MM.1S (cell line): ENCODE data around the gene ANO3.

ENCODE experiments used
- CTCF ChIP-seq: fragments of 300-600 bp; sonication (generic); IDR thresholded peaks from 2 replicates; pipeline ENCODE4 v1.5.1; 2016; ENCODE audit warnings: antibody characterized with exemption, low read length, mixed read lengths
- EZH2 ChIP-seq: fragments of 300-600 bp; sonication (generic); optimal IDR thresholded peaks from 2 replicates; pipeline ENCODE3; 2017; ENCODE audit warnings: low read depth, mild to moderate bottlenecking, antibody characterized with exemption, low read length, mixed read lengths
- EZH2phosphoT487 ChIP-seq: fragments of 300-600 bp; sonication (generic); IDR thresholded peaks from 2 replicates; pipeline ENCODE4 v1.6.1; 2018; ENCODE audit warnings: antibody characterized with exemption, low read length

DNA sequence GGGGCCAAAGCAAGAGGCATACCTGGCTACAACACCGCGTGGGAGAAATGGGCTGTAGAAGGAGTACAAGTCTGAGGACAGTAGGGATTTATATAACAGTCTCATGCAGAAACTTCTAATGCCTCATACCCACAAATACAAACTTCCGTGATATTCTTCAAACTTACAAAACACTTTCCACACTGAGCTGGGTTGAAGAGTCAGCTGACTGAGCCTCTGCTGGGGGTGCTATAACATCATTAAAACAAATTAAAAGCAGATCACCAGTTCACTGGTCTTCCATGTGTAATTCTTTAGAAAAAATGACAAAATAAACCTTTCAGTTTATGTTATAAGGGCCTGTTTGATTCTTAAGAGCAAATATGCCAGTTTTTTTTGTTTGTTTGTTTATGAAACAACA, 148.1 kb downstream of the ANO3 start:
- TF ChIP-seq EZH2phosphoT487: no peak
- TF ChIP-seq CTCF: no peak
- TF ChIP-seq EZH2: no peak
